ENCODE results near the gene CAPN10. TPM values are rescaled to one million over a fixed set of nuclear protein-coding genes. Genes with fewer than 3 reads are reported as not detected.
A peak's percentile ranks its signal among the peaks of the same experiment; 100 is the strongest.

CAPN10 gene
- total RNA-seq, 3 donors from 2014 or later, result 17.0 to 26.2 (median 25.5) TPM

- Histone ChIP-seq H3K36me3 (no peaks in the 10 kb centered on the region), H3K27me3 (no peaks in the 10 kb centered on the region), H3K4me3 (no peak overlapping the region), H3K4me1 (no peaks in the 10 kb centered on the region), H3K27ac (no peak overlapping the region), H3K9me3 (no peaks in the 10 kb centered on the region)
- intact Hi-C loops (cut with DNase I; ENCODE audit: low total_unique reads), result loop anchor here (2.0 kb wide), 1 partner anchor 70 kb away; no protein-coding TSS in a partner anchor
- DNase-seq (ENCODE audit: low spot score in 2 of 2), result no peak
- TF ChIP-seq, protein P1, sequence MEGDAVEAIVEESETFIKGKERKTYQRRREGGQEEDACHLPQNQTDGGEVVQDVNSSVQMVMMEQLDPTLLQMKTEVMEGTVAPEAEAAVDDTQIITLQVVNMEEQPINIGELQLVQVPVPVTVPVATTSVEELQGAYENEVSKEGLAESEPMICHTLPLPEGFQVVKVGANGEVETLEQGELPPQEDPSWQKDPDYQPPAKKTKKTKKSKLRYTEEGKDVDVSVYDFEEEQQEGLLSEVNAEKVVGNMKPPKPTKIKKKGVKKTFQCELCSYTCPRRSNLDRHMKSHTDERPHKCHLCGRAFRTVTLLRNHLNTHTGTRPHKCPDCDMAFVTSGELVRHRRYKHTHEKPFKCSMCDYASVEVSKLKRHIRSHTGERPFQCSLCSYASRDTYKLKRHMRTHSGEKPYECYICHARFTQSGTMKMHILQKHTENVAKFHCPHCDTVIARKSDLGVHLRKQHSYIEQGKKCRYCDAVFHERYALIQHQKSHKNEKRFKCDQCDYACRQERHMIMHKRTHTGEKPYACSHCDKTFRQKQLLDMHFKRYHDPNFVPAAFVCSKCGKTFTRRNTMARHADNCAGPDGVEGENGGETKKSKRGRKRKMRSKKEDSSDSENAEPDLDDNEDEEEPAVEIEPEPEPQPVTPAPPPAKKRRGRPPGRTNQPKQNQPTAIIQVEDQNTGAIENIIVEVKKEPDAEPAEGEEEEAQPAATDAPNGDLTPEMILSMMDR (IDR thresholded peaks at IDR 0.05), result peak in 1 of 3 donors; percentile 18
- TF ChIP-seq POLR2AphosphoS5 (IDR thresholded peaks at IDR 0.05), result no peak
Observed at GRCh38 chr2:240604291-240604938, 17.9 kb downstream of the CAPN10 start.

- intact Hi-C loops (cut with DNase I; ENCODE audit: low total_unique reads), result loop anchor here (2.0 kb wide), 1 partner anchor 70 kb away; no protein-coding TSS in a partner anchor
- TF ChIP-seq POLR2A (IDR thresholded peaks at IDR 0.05) (no peak), POLR2AphosphoS5 (IDR thresholded peaks at IDR 0.05) (no peak)
- TF ChIP-seq, protein P1 (IDR thresholded peaks at IDR 0.05), result no peak
- H3K4me3 ChIP-seq, result no peak overlapping the region
- H3K36me3 ChIP-seq, result no peaks in the 10 kb centered on the region
- H3K9me3 ChIP-seq, result no peaks in the 10 kb centered on the region
- H3K4me1 ChIP-seq, result no peaks in the 10 kb centered on the region
- no peaks in the 10 kb centered on the region for H3K27me3 ChIP-seq
- DNase-seq (ENCODE audit: low spot score in 2 of 2), result no peak
- H3K27ac ChIP-seq, result no peak overlapping the region
Observed at GRCh38 chr2:240604939-240605716, 18.6 kb downstream of the CAPN10 start.

DNA sequence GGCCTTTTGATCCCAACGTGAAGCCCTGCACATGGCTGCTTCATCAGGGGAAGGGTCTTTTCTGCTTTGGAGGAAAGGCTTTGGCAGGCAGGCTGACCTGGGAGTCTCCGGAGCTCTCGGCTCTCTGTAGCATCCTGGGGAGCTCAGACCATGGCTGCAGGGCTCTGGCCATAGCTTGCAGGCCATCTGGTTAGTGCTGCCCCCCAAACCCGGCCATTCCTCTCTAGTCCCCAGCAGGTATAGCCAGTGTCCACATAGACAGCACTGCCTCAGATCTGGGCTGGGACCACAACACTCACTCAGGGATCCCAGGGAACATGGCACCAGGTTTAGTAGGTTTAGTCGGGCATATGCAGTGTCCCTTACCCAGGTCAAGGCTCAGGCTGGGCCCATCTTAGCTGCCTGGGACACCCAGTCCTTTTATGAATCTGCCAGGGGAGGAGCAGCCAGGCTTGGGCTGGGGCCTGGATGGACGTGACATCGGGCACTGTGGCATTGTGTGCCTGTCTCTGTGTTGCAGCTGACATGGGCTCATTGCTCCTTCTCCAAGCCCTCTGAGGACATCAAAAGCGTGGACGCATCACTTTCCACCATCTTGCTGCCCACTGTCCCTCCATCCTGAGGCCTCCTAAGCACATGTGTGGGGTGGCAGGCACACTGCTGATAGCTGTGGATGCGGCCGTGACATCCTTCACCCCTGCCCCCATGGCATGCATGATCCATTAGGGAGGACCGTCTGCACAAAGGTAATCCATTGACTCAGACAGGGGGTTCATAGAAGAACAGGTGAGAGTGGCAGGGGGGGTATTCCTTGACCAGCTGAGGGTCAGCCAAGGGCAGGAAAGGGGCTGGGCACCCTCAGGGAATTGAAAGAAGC lies 19.6 kb downstream of the CAPN10 start:
- TF ChIP-seq POLR2AphosphoS5 (IDR thresholded peaks at IDR 0.05) (no peak), POLR2A (IDR thresholded peaks at IDR 0.05) (no peak)
- TF ChIP-seq, protein P1 (IDR thresholded peaks at IDR 0.05), result no peak
- no peak for DNase-seq (ENCODE audit: low spot score in 2 of 2)
- Histone ChIP-seq H3K4me3 (no peak overlapping the region), H3K36me3 (no peaks in the 10 kb centered on the region), H3K9me3 (no peaks in the 10 kb centered on the region), H3K4me1 (no peaks in the 10 kb centered on the region), H3K27ac (no peak overlapping the region), H3K27me3 (no peaks in the 10 kb centered on the region)
- intact Hi-C loops (cut with DNase I; ENCODE audit: low total_unique reads), result loop anchor here (2.0 kb wide), 1 partner anchor 71 kb away; no protein-coding TSS in a partner anchor

- no peaks in the 10 kb centered on the region for H3K9me3 ChIP-seq
- no peak overlapping the region for H3K4me3 ChIP-seq
- no peak overlapping the region for H3K27ac ChIP-seq
- TF ChIP-seq POLR2AphosphoS5 (IDR thresholded peaks at IDR 0.05), result no peak
- TF ChIP-seq, protein P1 (IDR thresholded peaks at IDR 0.05), result no peak
- no peak for TF ChIP-seq POLR2A (IDR thresholded peaks at IDR 0.05)
- DNase-seq (ENCODE audit: low spot score in 2 of 2), result no peak
- no peaks in the 10 kb centered on the region for H3K36me3 ChIP-seq
- no peaks in the 10 kb centered on the region for H3K4me1 ChIP-seq
- intact Hi-C loops (cut with DNase I; ENCODE audit: low total_unique reads), result no loop called here
- H3K27me3 ChIP-seq, result no peaks in the 10 kb centered on the region
Observed at GRCh38 chr2:240611601-240612210, 25.2 kb downstream of the CAPN10 start.

All from breast epithelium (tissue), 4 donors.